ENCODE results near the gene RBM17. TPM values are rescaled to one million over a fixed set of nuclear protein-coding genes. Genes with fewer than 3 reads are reported as not detected.

The RBM17 gene
- total and polyA plus RNA-seq, 4 donors, result 16.5 to 44.8 (median 34.1) TPM

GRCh38 chr10:6158276-6158675 lies 69.4 kb downstream of the RBM17 start:
- Histone ChIP-seq H3K9me3 (ENCODE audit: control insufficient read depth in 4 of 4, low read length in 3 of 4) (no peaks in the 10 kb centered on the region), H3K27ac (ENCODE audit: low read depth in 1 of 2, low read length in 2 of 2) (no peak overlapping the region), H3K9ac (ENCODE audit: low read depth in 1 of 2, low read length in 2 of 2) (no peak overlapping the region), H3K4me1 (ENCODE audit: control insufficient read depth in 4 of 4, insufficient read depth in 4 of 4, low read length in 3 of 4) (no peaks in the 10 kb centered on the region), H3K27me3 (ENCODE audit: control insufficient read depth in 4 of 4, insufficient read depth in 4 of 4, low read length in 3 of 4) (no peaks in the 10 kb centered on the region), H3K36me3 (ENCODE audit: control insufficient read depth in 4 of 4, insufficient read depth in 3 of 4, low read depth in 1 of 4, low read length in 3 of 4) (no peaks in the 10 kb centered on the region), H3K4me3 (ENCODE audit: low read depth in 1 of 3, low read length in 3 of 3) (no peak overlapping the region)
- WGBS, result 93% methylated on average over 7 of the region's 7 CpGs
- TF ChIP-seq SP1 (IDR thresholded peaks at IDR 0.05) (no peak), FOXA2 (IDR thresholded peaks at IDR 0.05) (no peak)
- no peak for DNase-seq (ENCODE audit: low spot score)

GRCh38 chr10:6161921-6162320 lies 73.1 kb downstream of the RBM17 start:
- H3K9me3 ChIP-seq (ENCODE audit: control insufficient read depth in 4 of 4, low read length in 3 of 4), result no peaks in the 10 kb centered on the region
- H3K4me3 ChIP-seq (ENCODE audit: low read depth in 1 of 3, low read length in 3 of 3), result no peak overlapping the region
- no peaks in the 10 kb centered on the region for H3K27me3 ChIP-seq (ENCODE audit: control insufficient read depth in 4 of 4, insufficient read depth in 4 of 4, low read length in 3 of 4)
- DNase-seq (ENCODE audit: low spot score), result no peak
- 78% methylated on average over 3 of the region's 3 CpGs for WGBS
- no peaks in the 10 kb centered on the region for H3K36me3 ChIP-seq (ENCODE audit: control insufficient read depth in 4 of 4, insufficient read depth in 3 of 4, low read depth in 1 of 4, low read length in 3 of 4)
- no peak for TF ChIP-seq MAX (IDR thresholded peaks at IDR 0.05)
- no peak for TF ChIP-seq GABPA (IDR thresholded peaks at IDR 0.05 in 1 of 2, conservative IDR thresholded peaks at IDR 0.05 in 1 of 2)
- no peak for TF ChIP-seq YY1 (IDR thresholded peaks at IDR 0.05)
- no peak for TF ChIP-seq EGR1 (IDR thresholded peaks at IDR 0.05; ENCODE audit: low read depth in 2 of 2)
- no peak for TF ChIP-seq FOXA2 (IDR thresholded peaks at IDR 0.05)
- peaks cover 0 to 14% (median 3%) of the 10 kb centered on the region in 4 donors for H3K4me1 ChIP-seq (ENCODE audit: control insufficient read depth in 4 of 4, insufficient read depth in 4 of 4, low read length in 3 of 4)
- no peak overlapping the region for H3K27ac ChIP-seq (ENCODE audit: low read depth in 1 of 2, low read length in 2 of 2)
- no peak overlapping the region for H3K9ac ChIP-seq (ENCODE audit: low read depth in 1 of 2, low read length in 2 of 2)

- no peaks in the 10 kb centered on the region for H3K36me3 ChIP-seq (ENCODE audit: control insufficient read depth in 4 of 4, insufficient read depth in 3 of 4, low read depth in 1 of 4, low read length in 3 of 4)
- TF ChIP-seq RAD21 (IDR thresholded peaks at IDR 0.05), result no peak
- peak; percentile 75 for TF ChIP-seq NR2F2 (IDR thresholded peaks at IDR 0.05)
- WGBS, result 62% methylated on average over 12 of the region's 12 CpGs
- no peak for DNase-seq (ENCODE audit: low spot score)
- H3K27ac ChIP-seq (ENCODE audit: low read depth in 1 of 2, low read length in 2 of 2), result peak overlapping the region; percentile 77 to 99
- no peaks in the 10 kb centered on the region for H3K9me3 ChIP-seq (ENCODE audit: control insufficient read depth in 4 of 4, low read length in 3 of 4)
- peaks cover 0 to 14% (median 3%) of the 10 kb centered on the region in 4 donors for H3K4me1 ChIP-seq (ENCODE audit: control insufficient read depth in 4 of 4, insufficient read depth in 4 of 4, low read length in 3 of 4)
- H3K4me3 ChIP-seq (ENCODE audit: low read depth in 1 of 3, low read length in 3 of 3), result peak overlapping the region in 2 of 3 donors; percentile 55 to 91
- H3K27me3 ChIP-seq (ENCODE audit: control insufficient read depth in 4 of 4, insufficient read depth in 4 of 4, low read length in 3 of 4), result no peaks in the 10 kb centered on the region
- peak overlapping the region in 1 of 2 donors; percentile 64 for H3K9ac ChIP-seq (ENCODE audit: low read depth in 1 of 2, low read length in 2 of 2)
Observed at GRCh38 chr10:6162589-6163356, 73.9 kb downstream of the RBM17 start.

- H3K27ac ChIP-seq (ENCODE audit: low read depth in 1 of 2, low read length in 2 of 2), result peak overlapping the region; percentile 95 to 99
- no peaks in the 10 kb centered on the region for H3K27me3 ChIP-seq (ENCODE audit: control insufficient read depth in 4 of 4, insufficient read depth in 4 of 4, low read length in 3 of 4)
- TF ChIP-seq RXRA (IDR thresholded peaks at IDR 0.05), result peak; percentile 6 to 26
- TF ChIP-seq MAX (IDR thresholded peaks at IDR 0.05), result peak; percentile 39
- TF ChIP-seq GABPA (IDR thresholded peaks at IDR 0.05 in 1 of 2, conservative IDR thresholded peaks at IDR 0.05 in 1 of 2), result no peak
- no peak for TF ChIP-seq FOXA1 (IDR thresholded peaks at IDR 0.05)
- TF ChIP-seq RAD21 (IDR thresholded peaks at IDR 0.05), result peak; percentile 20 to 26
- TF ChIP-seq NR2F2 (IDR thresholded peaks at IDR 0.05), result no peak
- peak; percentile 21 for TF ChIP-seq REST (IDR thresholded peaks at IDR 0.05)
- no peak for TF ChIP-seq JUND (IDR thresholded peaks at IDR 0.05)
- H3K9ac ChIP-seq (ENCODE audit: low read depth in 1 of 2, low read length in 2 of 2), result peak overlapping the region; percentile 80 to 98
- H3K4me3 ChIP-seq (ENCODE audit: low read depth in 1 of 3, low read length in 3 of 3), result peak overlapping the region; percentile 77 to 91 (median 82)
- H3K36me3 ChIP-seq (ENCODE audit: control insufficient read depth in 4 of 4, insufficient read depth in 3 of 4, low read depth in 1 of 4, low read length in 3 of 4), result no peaks in the 10 kb centered on the region
- H3K9me3 ChIP-seq (ENCODE audit: control insufficient read depth in 4 of 4, low read length in 3 of 4), result no peaks in the 10 kb centered on the region
- DNase-seq (ENCODE audit: low spot score), result peak; percentile 95
- peaks cover 0 to 14% (median 3%) of the 10 kb centered on the region in 4 donors for H3K4me1 ChIP-seq (ENCODE audit: control insufficient read depth in 4 of 4, insufficient read depth in 4 of 4, low read length in 3 of 4)
- 1% methylated on average over 91 of the region's 91 CpGs for WGBS
Observed at GRCh38 chr10:6163364-6164270, 74.8 kb downstream of the RBM17 start.
